H1 (cell line): ENCODE data around the gene SSBP3. TPM values are rescaled to one million over a fixed set of nuclear protein-coding genes. Genes with fewer than 3 reads are reported as not detected.

Experiments
- PHF8 ChIP-seq: fragments of 200-600 bp; sonication (generic); conservative IDR thresholded peaks from 2 replicates; pipeline ENCODE4 v1.7.1; 2012; ENCODE audit warnings: low read depth, mild to moderate bottlenecking, inconsistent platforms, low read length, moderate library complexity
- SP4 ChIP-seq: IDR thresholded peaks from 2 replicates; pipeline ENCODE4 v1.6.1; 2012; ENCODE audit warnings: low read length, inconsistent platforms
- polyA plus RNA-seq, 7 experiments: library from polyadenylated mRNA; depleted of rRNA in 3 of 7; stranded (reverse) in 5 of 7; unstranded in 2 of 7; fragments of >200 nt in 5 of 7; fragments of 200-250 nt in 2 of 7; gene quantifications; 1 replicate in 5 of 7; 2 replicates in 1 of 7; 4 replicates in 1 of 7; pipeline versions ENCODE4 v1.2.1 to v1.2.3, GENCODE V29; 2011 to 2013; ENCODE audit warnings: missing spikeins in 2 of 7, mixed read lengths in 2 of 7
- total RNA-seq: library from RNA; stranded (reverse); fragmentation: NEBNext Ultra II Directional; extraction: Animal tissue kit (Norgen Biotek cat#: 25700); gene quantifications from 2 replicates; pipeline ENCODE4 v1.2.1, GENCODE V29; 2021

The SSBP3 gene
- total and polyA plus RNA-seq, 2 of the 8 experiments (the other 6 are each of a cell fraction or from before 2014, with no cell fraction given): 99.7 to 133 TPM

DNA sequence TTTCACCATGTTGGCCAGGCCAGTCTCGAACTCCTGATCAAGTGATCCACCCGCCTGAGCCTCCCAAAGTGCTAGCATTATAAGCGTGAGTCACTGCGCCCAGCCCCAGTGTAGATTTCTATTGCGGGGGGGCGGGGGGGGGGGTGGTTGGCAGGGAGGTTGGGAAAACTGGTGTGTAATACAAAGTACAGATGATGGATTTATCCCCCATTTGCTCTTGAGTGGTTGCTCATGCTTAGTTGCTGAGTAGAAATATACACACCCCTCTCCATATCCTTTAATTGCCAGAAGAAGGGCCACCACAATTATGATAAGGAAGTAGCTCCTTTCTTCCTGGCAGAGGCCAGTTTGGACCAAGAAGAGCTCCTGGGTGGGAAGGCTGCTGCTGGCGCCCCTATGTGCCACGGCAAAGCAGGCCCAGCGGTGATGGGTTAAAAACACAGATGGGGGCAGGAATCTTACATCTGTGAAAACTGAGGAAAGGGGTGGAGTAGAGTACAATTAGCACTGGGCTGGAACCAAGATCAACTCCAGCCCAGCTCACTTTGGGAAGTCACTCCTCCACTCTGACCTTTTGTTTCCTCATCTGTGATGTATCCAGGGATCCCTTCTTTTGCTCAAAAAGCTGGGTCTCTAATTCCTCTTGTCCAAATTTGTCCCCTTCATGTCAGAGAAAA lies 151.0 kb downstream of the SSBP3 start (continued):
- TF ChIP-seq PHF8 (no peak), SP4 (no peak)
